Naive thymus-derived CD4-positive, alpha-beta T cell (primary cell): ENCODE data around the gene DAPK1. TPM values are rescaled to one million over a fixed set of nuclear protein-coding genes. Genes with fewer than 3 reads are reported as not detected.

Experiments
- ATAC-seq: fragments of 150-1000 bp; cut with Tn5 transposase; 2 replicates; pipeline ENCODE4 v1.10.0; 2021; ENCODE audit warnings: mild to moderate bottlenecking, moderate library complexity
- CTCF ChIA-PET: fragments of 350-600 bp; sonication (Branson Sonifier 250); formaldehyde crosslinking; loops from one replicate; lab custom pipeline; 2021; ENCODE audit warnings: antibody characterized with exemption; lab: Charles Lee
- POLR2A ChIA-PET: fragments of 350-600 bp; sonication (Branson Sonifier 250); formaldehyde crosslinking; loops from one replicate; lab custom pipeline; 2021; ENCODE audit warnings: antibody characterized with exemption, inconsistent platforms; lab: Charles Lee
- DNase-seq, 9 donors: peaks; one replicate each; pipeline versions ENCODE4 v3.0.0 to v3.0.0-alpha.2; 2020 to 2022; ENCODE audit warnings: mixed read lengths in 1 of 9
- H3K27ac ChIP-seq: one replicate; pipeline ENCODE4 v1.7.0; 2013; ENCODE audit warnings: mild to moderate bottlenecking, low read depth, low read length, moderate library complexity
- H3K27me3 ChIP-seq, 2 donors: one replicate each; pipeline ENCODE4 v1.7.0; 2013; ENCODE audit warnings: low read length in 2 of 2, mild to moderate bottlenecking in 2 of 2, moderate library complexity in 2 of 2; ENCODE audit not compliant: control insufficient read depth in 2 of 2, insufficient read depth in 2 of 2
- H3K36me3 ChIP-seq, 3 experiments: 1 replicate in 2 of 3; 2 replicates in 1 of 3; pipeline ENCODE4 v1.7.0; 2013; ENCODE audit warnings: low read length in 3 of 3, mild to moderate bottlenecking in 3 of 3, moderate library complexity in 1 of 3; ENCODE audit not compliant: insufficient read depth in 3 of 3, control insufficient read depth in 2 of 3
- H3K4me1 ChIP-seq, 2 donors: one replicate each; pipeline ENCODE4 v1.7.0; 2013; ENCODE audit warnings: low read length in 2 of 2, mild to moderate bottlenecking in 2 of 2, moderate library complexity in 1 of 2; ENCODE audit not compliant: control insufficient read depth in 2 of 2, insufficient read depth in 2 of 2
- H3K4me3 ChIP-seq: 2 replicates; pipeline ENCODE4 v1.7.0; 2013; ENCODE audit warnings: mild to moderate bottlenecking, low read length
- H3K9me3 ChIP-seq, 3 experiments: 1 replicate in 2 of 3; 2 replicates in 1 of 3; pipeline ENCODE4 v1.7.0; 2013; ENCODE audit warnings: low read length in 3 of 3; ENCODE audit not compliant: control insufficient read depth in 2 of 3
- H3K27ac Mint-ChIP-seq, 9 donors: one replicate each; pipeline ENCODE4 v1.8.0; 2020 to 2022; ENCODE audit warnings: mixed read lengths in 9 of 9, mild to moderate bottlenecking in 8 of 9, moderate library complexity in 5 of 9, inconsistent platforms in 2 of 9
- H3K27me3 Mint-ChIP-seq, 5 donors: one replicate each; pipeline ENCODE4 v1.8.0; 2021 to 2022; ENCODE audit warnings: mixed read lengths in 5 of 5, mild to moderate bottlenecking in 1 of 5
- H3K36me3 Mint-ChIP-seq, 5 donors: one replicate each; pipeline ENCODE4 v1.8.0; 2020 to 2022; ENCODE audit warnings: mixed read lengths in 5 of 5, mild to moderate bottlenecking in 3 of 5, inconsistent platforms in 1 of 5
- H3K4me1 Mint-ChIP-seq, 7 donors: one replicate each; pipeline ENCODE4 v1.8.0; 2020 to 2022; ENCODE audit warnings: mixed read lengths in 7 of 7, mild to moderate bottlenecking in 3 of 7, inconsistent platforms in 1 of 7
- H3K4me3 Mint-ChIP-seq, 10 donors: one replicate each; pipeline ENCODE4 v1.8.0; 2020 to 2022; ENCODE audit warnings: mild to moderate bottlenecking in 10 of 10, mixed read lengths in 10 of 10, moderate library complexity in 6 of 10, inconsistent platforms in 2 of 10
- H3K9me3 Mint-ChIP-seq, 11 donors: one replicate each; pipeline ENCODE4 v1.8.0; 2020 to 2022; ENCODE audit warnings: mixed read lengths in 11 of 11, mild to moderate bottlenecking in 4 of 11, inconsistent platforms in 1 of 11, moderate library complexity in 1 of 11
- intact Hi-C, 2 donors: fragments of 100-400 bp; cut with micrococcal nuclease; formaldehyde crosslinking; loops; one replicate each; pipeline ENCODE4 v1.15.1; 2023
- polyA plus RNA-seq, 2 donors: library from polyadenylated mRNA; unstranded; fragments of 300-500 nt; fragmentation: Illumina TruSeq; gene quantifications; one replicate each; pipeline ENCODE4 v1.2.3, GENCODE V29; 2021
- total RNA-seq, 6 experiments: library from RNA in 5 of 6; stranded (reverse) in 5 of 6; gene quantifications; 1 replicate in 5 of 6; 2 replicates in 1 of 6; pipeline ENCODE4 v1.2.3 and lab custom pipeline; 2021 to 2026

DAPK1 gene
- total and polyA plus RNA-seq, 7 experiments from 2014 or later = 0.20 to 44.8 (median 1.9) TPM

DNA sequence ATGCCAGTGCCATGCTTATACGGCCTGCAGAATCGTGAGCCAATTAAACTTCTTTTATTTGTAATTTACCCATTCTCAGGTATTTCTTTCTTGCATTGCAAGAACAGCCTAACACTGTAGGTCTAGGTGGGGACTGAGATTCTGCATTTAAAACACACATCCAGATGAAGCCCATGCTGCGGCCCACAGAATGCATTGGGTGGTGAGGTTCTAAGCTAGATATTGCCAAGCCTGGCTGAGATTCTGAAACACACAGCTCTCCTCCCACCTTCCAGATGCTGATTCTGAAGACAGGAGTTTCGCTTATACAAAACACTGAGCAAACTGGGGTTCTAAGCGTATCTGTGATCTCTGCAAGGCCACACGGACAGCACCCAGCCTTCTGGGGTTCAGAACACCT, 75.1 kb downstream of the DAPK1 start:
- no peak overlapping the region for H3K4me3 ChIP-seq
- H3K27ac Mint-ChIP-seq = no peak overlapping the region
- H3K36me3 ChIP-seq = no peaks in the 10 kb centered on the region
- H3K9me3 Mint-ChIP-seq = no peaks in the 10 kb centered on the region
- CTCF ChIA-PET = no interaction called here
- H3K4me3 Mint-ChIP-seq = no peak overlapping the region
- ATAC-seq = no peak
- H3K4me1 ChIP-seq = no peaks in the 10 kb centered on the region
- no peaks in the 10 kb centered on the region for H3K27me3 ChIP-seq
- POLR2A ChIA-PET = no interaction called here
- no peak overlapping the region for H3K27ac ChIP-seq
- no peaks in the 10 kb centered on the region for H3K4me1 Mint-ChIP-seq
- no peak for DNase-seq
- intact Hi-C loops = no loop called here
- H3K9me3 ChIP-seq = no peaks in the 10 kb centered on the region
- H3K36me3 Mint-ChIP-seq = no peaks in the 10 kb centered on the region
- peaks cover 0 to 12% (median 0%) of the 10 kb centered on the region in 5 donors for H3K27me3 Mint-ChIP-seq

DNA sequence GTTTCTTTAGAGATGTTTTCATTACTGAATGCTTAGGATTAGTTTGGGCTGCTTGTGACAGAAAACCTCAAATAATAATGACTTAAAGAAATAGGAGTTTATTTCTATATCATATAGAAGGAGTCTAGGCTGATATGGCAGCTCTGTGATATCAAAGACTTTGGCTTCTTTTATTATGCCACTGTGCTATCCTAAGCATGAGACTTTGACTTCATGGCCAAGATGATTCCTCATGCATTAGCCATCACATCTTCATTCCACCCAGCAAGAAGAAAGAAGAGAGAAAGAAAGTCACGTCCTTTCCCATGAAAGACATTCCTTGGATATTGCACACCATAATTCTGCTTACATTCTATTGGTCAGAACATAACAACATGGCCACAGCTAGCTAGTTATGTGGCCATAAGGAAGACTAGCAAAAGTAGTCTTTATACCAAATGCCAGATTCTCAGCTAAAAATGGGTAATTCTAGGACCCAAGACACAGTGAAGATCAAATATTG, 76.2 kb downstream of the DAPK1 start:
- Histone ChIP-seq H3K9me3 (no peaks in the 10 kb centered on the region), H3K27me3 (no peaks in the 10 kb centered on the region), H3K4me3 (no peak overlapping the region), H3K27ac (no peak overlapping the region), H3K36me3 (no peaks in the 10 kb centered on the region), H3K4me1 (no peaks in the 10 kb centered on the region)
- H3K27me3 Mint-ChIP-seq = peaks cover 0 to 6% (median 0%) of the 10 kb centered on the region in 5 donors
- H3K4me1 Mint-ChIP-seq = no peaks in the 10 kb centered on the region
- no peak overlapping the region for H3K27ac Mint-ChIP-seq
- intact Hi-C loops = no loop called here
- DNase-seq (no peak), ATAC-seq (no peak)
- H3K4me3 Mint-ChIP-seq = no peak overlapping the region
- H3K9me3 Mint-ChIP-seq = no peaks in the 10 kb centered on the region
- ChIA-PET CTCF (no interaction called here), POLR2A (no interaction called here)
- H3K36me3 Mint-ChIP-seq = no peaks in the 10 kb centered on the region

DNA sequence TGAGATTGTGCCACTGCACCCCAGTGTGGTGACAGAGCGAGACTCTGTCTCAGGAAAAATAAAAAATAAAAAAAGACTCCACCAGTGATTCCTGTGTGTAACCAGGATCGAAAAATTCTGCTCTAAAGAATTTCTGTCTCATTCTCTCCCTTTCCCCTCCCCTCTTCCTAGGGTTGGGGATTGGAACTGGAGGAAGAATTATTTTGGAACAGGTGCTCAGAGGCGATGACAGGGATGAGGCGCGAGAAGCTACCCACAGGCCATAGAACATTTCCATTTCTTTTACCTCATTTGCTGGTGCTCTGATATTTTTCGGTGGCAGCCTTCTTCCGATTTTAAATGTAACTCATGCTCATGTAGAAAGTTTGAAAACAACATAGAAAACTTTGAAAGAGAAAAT, 80.1 kb downstream of the DAPK1 start:
- H3K9me3 ChIP-seq = no peaks in the 10 kb centered on the region
- peaks cover 0 to 8% (median 0%) of the 10 kb centered on the region in 5 donors for H3K27me3 Mint-ChIP-seq
- no peaks in the 10 kb centered on the region for H3K4me1 ChIP-seq
- H3K36me3 ChIP-seq = no peaks in the 10 kb centered on the region
- H3K27ac ChIP-seq = no peak overlapping the region
- ATAC-seq (no peak), DNase-seq (no peak)
- no peaks in the 10 kb centered on the region for H3K36me3 Mint-ChIP-seq
- CTCF ChIA-PET = no interaction called here
- H3K4me1 Mint-ChIP-seq = peaks cover 0 to 2% (median 0%) of the 10 kb centered on the region in 7 donors
- no peak overlapping the region for H3K27ac Mint-ChIP-seq
- H3K27me3 ChIP-seq = no peaks in the 10 kb centered on the region
- POLR2A ChIA-PET = no interaction called here
- H3K9me3 Mint-ChIP-seq = no peaks in the 10 kb centered on the region
- H3K4me3 ChIP-seq = no peak overlapping the region
- intact Hi-C loops = no loop called here
- H3K4me3 Mint-ChIP-seq = no peak overlapping the region

DNA sequence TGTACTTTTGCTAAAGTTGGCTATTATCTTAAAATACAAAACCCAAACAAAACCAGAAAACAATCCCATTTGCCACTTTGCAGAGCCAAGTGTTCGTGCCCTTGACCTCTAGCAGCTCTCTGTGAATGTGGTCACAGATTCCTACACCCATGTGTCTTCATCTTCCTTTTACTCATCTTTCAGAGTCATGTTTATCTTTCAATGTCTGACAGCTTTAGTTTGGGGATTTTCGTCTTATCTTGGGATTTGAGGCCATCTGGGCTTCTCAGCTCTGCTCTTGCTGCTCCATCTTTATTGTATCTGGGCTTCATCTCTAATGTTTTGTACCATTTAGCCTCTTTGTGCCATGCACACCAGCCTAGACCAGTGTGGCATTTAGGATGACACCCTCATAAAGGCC, 81.0 kb downstream of the DAPK1 start:
- H3K4me1 Mint-ChIP-seq = peaks cover 0 to 2% (median 0%) of the 10 kb centered on the region in 7 donors
- H3K4me3 ChIP-seq = no peak overlapping the region
- no peaks in the 10 kb centered on the region for H3K9me3 Mint-ChIP-seq
- H3K27ac Mint-ChIP-seq = peak overlapping the region in 1 of 9 donors; percentile 62
- no peak overlapping the region for H3K4me3 Mint-ChIP-seq
- intact Hi-C loops = no loop called here
- CTCF ChIA-PET = no interaction called here
- POLR2A ChIA-PET = no interaction called here
- H3K36me3 ChIP-seq = no peaks in the 10 kb centered on the region
- H3K36me3 Mint-ChIP-seq = no peaks in the 10 kb centered on the region
- no peaks in the 10 kb centered on the region for H3K27me3 ChIP-seq
- DNase-seq = no peak
- no peak overlapping the region for H3K27ac ChIP-seq
- no peaks in the 10 kb centered on the region for H3K4me1 ChIP-seq
- peaks cover 0 to 8% (median 0%) of the 10 kb centered on the region in 5 donors for H3K27me3 Mint-ChIP-seq
- no peak for ATAC-seq
- H3K9me3 ChIP-seq = no peaks in the 10 kb centered on the region

DNA sequence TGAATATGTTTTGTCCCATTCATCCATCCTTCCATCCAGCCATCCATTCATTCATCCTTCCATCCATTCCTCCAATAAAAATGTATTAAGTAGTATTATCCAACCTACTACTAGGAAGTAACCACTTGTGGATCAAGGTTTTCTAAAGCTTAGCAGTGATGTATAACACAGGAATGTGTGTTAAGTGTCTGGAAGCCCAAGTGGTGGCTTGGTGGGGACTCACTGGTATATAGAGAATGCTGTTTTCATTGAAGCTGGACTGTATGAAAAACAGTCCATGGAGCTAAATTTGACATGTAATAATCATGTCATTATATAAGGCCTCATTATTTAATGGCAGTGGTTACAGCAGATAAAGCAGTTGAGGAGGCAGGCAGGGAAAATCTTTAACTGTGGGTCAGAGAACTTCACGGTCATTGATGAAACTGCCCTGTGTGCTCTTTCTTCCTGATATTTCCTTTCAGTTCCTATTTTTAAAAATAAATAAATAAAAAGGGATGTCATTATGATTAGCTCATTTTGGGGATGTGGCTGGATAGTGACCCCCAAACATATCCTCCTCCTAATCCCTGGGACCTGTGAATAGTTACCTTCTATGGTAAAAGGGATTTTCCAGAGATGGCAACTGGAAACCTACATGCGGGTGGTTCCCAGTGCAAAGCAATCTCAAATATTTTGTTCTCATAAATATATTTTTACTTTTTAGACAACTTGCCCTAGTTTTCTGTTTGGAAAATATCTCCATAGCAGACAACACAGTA, 82.3 kb downstream of the DAPK1 start:
- H3K27me3 Mint-ChIP-seq = peaks cover 0 to 8% (median 0%) of the 10 kb centered on the region in 5 donors
- no peaks in the 10 kb centered on the region for H3K36me3 ChIP-seq
- ATAC-seq (peak; percentile 27), DNase-seq (no peak)
- no peaks in the 10 kb centered on the region for H3K9me3 Mint-ChIP-seq
- H3K9me3 ChIP-seq = no peaks in the 10 kb centered on the region
- H3K4me1 Mint-ChIP-seq = peaks cover 0 to 2% (median 0%) of the 10 kb centered on the region in 7 donors
- no peaks in the 10 kb centered on the region for H3K36me3 Mint-ChIP-seq
- no peak overlapping the region for H3K4me3 ChIP-seq
- CTCF ChIA-PET = no interaction called here
- H3K27ac Mint-ChIP-seq = no peak overlapping the region
- H3K27me3 ChIP-seq = no peaks in the 10 kb centered on the region
- H3K4me1 ChIP-seq = no peaks in the 10 kb centered on the region
- no peak overlapping the region for H3K4me3 Mint-ChIP-seq
- no peak overlapping the region for H3K27ac ChIP-seq
- intact Hi-C loops = no loop called here
- POLR2A ChIA-PET = no interaction called here

DNA sequence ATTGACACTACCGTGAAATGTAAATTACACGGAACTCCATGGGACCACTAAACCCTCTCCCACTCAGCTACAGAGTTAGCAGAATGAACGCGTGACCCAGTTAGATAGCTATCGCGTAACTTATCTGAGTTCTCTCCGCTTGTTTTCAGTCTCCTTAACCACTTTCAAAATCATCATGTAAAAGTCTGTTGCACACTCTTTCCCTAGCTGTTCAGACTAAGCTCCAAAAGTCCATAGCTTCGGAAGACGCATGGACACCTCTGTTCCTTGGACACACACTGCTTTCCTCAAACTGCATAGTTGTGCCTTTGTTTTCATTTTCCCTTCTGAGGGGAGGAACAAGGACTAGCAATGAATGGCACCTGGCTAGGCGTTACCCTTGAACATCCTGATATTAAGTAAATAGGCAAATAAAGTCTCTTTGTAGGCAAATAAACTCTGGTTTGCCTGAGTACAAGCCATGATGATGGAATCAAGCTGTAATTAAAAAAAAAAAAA, 83.3 kb downstream of the DAPK1 start:
- ATAC-seq = no peak
- no peaks in the 10 kb centered on the region for H3K27me3 ChIP-seq
- no peak overlapping the region for H3K4me3 ChIP-seq
- Mint-ChIP-seq H3K27me3 (peaks cover 0 to 8% (median 0%) of the 10 kb centered on the region in 5 donors), H3K9me3 (no peaks in the 10 kb centered on the region), H3K27ac (no peak overlapping the region), H3K4me3 (no peak overlapping the region), H3K4me1 (peaks cover 0 to 2% (median 0%) of the 10 kb centered on the region in 7 donors), H3K36me3 (no peaks in the 10 kb centered on the region)
- no peaks in the 10 kb centered on the region for H3K4me1 ChIP-seq
- intact Hi-C loops = no loop called here
- CTCF ChIA-PET = no interaction called here
- H3K9me3 ChIP-seq = no peaks in the 10 kb centered on the region
- DNase-seq = no peak
- no peak overlapping the region for H3K27ac ChIP-seq
- POLR2A ChIA-PET = no interaction called here
- no peaks in the 10 kb centered on the region for H3K36me3 ChIP-seq

DNA sequence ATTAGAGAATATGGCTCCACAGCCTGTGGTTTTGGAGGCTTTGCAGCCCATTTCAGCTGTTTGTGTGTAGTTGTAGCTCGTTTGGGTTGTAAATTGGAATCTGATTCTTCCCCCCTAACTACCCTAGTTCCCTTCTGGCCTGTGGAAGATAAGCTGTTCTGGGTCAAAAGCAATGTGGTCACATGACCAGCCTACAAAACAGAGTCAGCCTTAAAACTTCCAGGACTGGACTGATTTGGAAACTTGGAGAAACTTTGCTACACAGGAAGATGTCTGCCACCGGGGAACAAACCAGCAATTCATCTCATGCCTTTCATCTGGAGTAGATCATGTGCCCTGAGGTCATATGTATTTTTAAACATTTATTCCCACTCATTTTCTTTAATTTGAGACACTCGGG, 83.8 kb downstream of the DAPK1 start:
- no peaks in the 10 kb centered on the region for H3K27me3 ChIP-seq
- H3K4me3 ChIP-seq = no peak overlapping the region
- intact Hi-C loops = no loop called here
- Mint-ChIP-seq H3K27me3 (peaks cover 0 to 8% (median 0%) of the 10 kb centered on the region in 5 donors), H3K9me3 (no peaks in the 10 kb centered on the region), H3K4me1 (peaks cover 0 to 2% (median 0%) of the 10 kb centered on the region in 7 donors), H3K27ac (no peak overlapping the region), H3K36me3 (no peaks in the 10 kb centered on the region), H3K4me3 (no peak overlapping the region)
- no peak overlapping the region for H3K27ac ChIP-seq
- ATAC-seq = no peak
- no peaks in the 10 kb centered on the region for H3K4me1 ChIP-seq
- POLR2A ChIA-PET = no interaction called here
- CTCF ChIA-PET = no interaction called here
- no peaks in the 10 kb centered on the region for H3K36me3 ChIP-seq
- no peaks in the 10 kb centered on the region for H3K9me3 ChIP-seq
- no peak for DNase-seq
